IMR-90 (cell line): ENCODE results near the gene ANKRD13A. TPM values are rescaled to one million over a fixed set of nuclear protein-coding genes. Genes with fewer than 3 reads are reported as not detected.

Experiments
- ATAC-seq: fragments of 200-7000 bp; cut with Tn5 transposase; 2 replicates; pipeline ENCODE4 v1.9.1; 2020; ENCODE audit warnings: low read depth, mild to moderate bottlenecking, moderate library complexity
- BruUV-seq: library from RNA; stranded (reverse); fragments of 400-500 nt; replicated peaks from 2 replicates; lab custom pipeline; 2021; lab: Mats Ljungman, UMichigan
- CTCF ChIA-PET: fragments of 300-600 bp; formaldehyde crosslinking; extraction: SDS; loops from one replicate; lab custom pipeline; 2021; ENCODE audit warnings: antibody characterized with exemption; lab: Yijun Ruan, JAX
- POLR2A ChIA-PET: fragments of 300-600 bp; sonication (Branson Sonifier 250); formaldehyde crosslinking; loops from one replicate; lab custom pipeline; 2022; ENCODE audit warnings: antibody characterized with exemption; ENCODE audit not compliant: unreplicated experiment; lab: Charles Lee
- DNase-seq: peaks from one replicate; pipeline ENCODE4 v3.0.0; 2013
- H2AFZ ChIP-seq: replicated peaks from 2 replicates; pipeline ENCODE3; 2013; ENCODE audit warnings: low read length, mild to moderate bottlenecking; ENCODE audit not compliant: poor library complexity
- H2AK5ac ChIP-seq: 2 replicates; pipeline ENCODE4 v1.6.1; 2013; ENCODE audit warnings: low read depth, low read length, inconsistent platforms
- H2AK9ac ChIP-seq: replicated peaks from 2 replicates; pipeline ENCODE3; 2013; ENCODE audit warnings: mild to moderate bottlenecking, low read depth, low read length, moderate library complexity; ENCODE audit not compliant: poor library complexity
- H2BK120ac ChIP-seq: 2 replicates; pipeline ENCODE4 v1.6.1; 2013; ENCODE audit warnings: low read depth, low read length, inconsistent platforms
- H2BK15ac ChIP-seq: 3 replicates; pipeline ENCODE4 v1.6.1; 2013; ENCODE audit warnings: low read depth, low read length, inconsistent platforms
- H2BK20ac ChIP-seq: 2 replicates; pipeline ENCODE4 v1.6.1; 2013; ENCODE audit warnings: low read depth, mild to moderate bottlenecking, inconsistent platforms, low read length, moderate library complexity
- H2BK5ac ChIP-seq: 2 replicates; pipeline ENCODE4 v1.6.1; 2013; ENCODE audit warnings: mild to moderate bottlenecking, low read depth, low read length, inconsistent platforms; ENCODE audit not compliant: poor library complexity, severe bottlenecking
- H3K14ac ChIP-seq: replicated peaks from 2 replicates; pipeline ENCODE4 v1.6.1; 2013; ENCODE audit warnings: low read depth, low read length, inconsistent platforms
- H3K18ac ChIP-seq: 2 replicates; pipeline ENCODE4 v1.6.1; 2013; ENCODE audit warnings: low read depth, low read length, control low read depth
- H3K23ac ChIP-seq: 2 replicates; pipeline ENCODE4 v1.6.1; 2013; ENCODE audit warnings: low read depth, low read length, inconsistent platforms
- H3K27ac ChIP-seq: 2 replicates; pipeline ENCODE4 v1.5.1; 2013; ENCODE audit warnings: mild to moderate bottlenecking, control low read depth, low read length; ENCODE audit not compliant: insufficient read depth
- H3K27me3 ChIP-seq: 2 replicates; pipeline ENCODE4 v1.6.1; 2013; ENCODE audit warnings: low read length; ENCODE audit not compliant: control insufficient read depth, insufficient read depth
- H3K36me3 ChIP-seq: 2 replicates; pipeline ENCODE4 v1.6.1; 2013; ENCODE audit warnings: low read length, mixed read lengths; ENCODE audit not compliant: control insufficient read depth, insufficient read depth
- H3K4ac ChIP-seq: 2 replicates; pipeline ENCODE4 v1.6.1; 2013; ENCODE audit warnings: low read depth, low read length, inconsistent platforms
- H3K4me1 ChIP-seq: 2 replicates; pipeline ENCODE4 v1.6.1; 2013; ENCODE audit warnings: low read length, mixed read lengths; ENCODE audit not compliant: control insufficient read depth, insufficient read depth
- H3K4me2 ChIP-seq: 2 replicates; pipeline ENCODE4 v1.6.1; 2013; ENCODE audit warnings: low read depth, mild to moderate bottlenecking, control low read depth, low read length, moderate library complexity
- H3K4me3 ChIP-seq: 2 replicates; pipeline ENCODE4 v1.5.1; 2013; ENCODE audit warnings: low read depth, mild to moderate bottlenecking, control low read depth, low read length, moderate library complexity; ENCODE audit not compliant: insufficient read depth
- H3K56ac ChIP-seq: 2 replicates; pipeline ENCODE4 v1.6.1; 2013; ENCODE audit warnings: low read length, inconsistent platforms; ENCODE audit not compliant: insufficient read depth; ENCODE audit errors: extremely low read depth
- H3K79me1 ChIP-seq, 2 experiments: 2 replicates each; pipeline ENCODE4 v1.6.1; 2013; ENCODE audit warnings: low read length in 2 of 2, inconsistent platforms in 1 of 2, low read depth in 1 of 2
- H3K9ac ChIP-seq: 2 replicates; pipeline ENCODE4 v1.6.1; 2013; ENCODE audit warnings: low read depth, low read length, control low read depth
- H3K9me1 ChIP-seq: 2 replicates; pipeline ENCODE4 v1.6.1; 2013; ENCODE audit warnings: low read length, inconsistent platforms; ENCODE audit not compliant: insufficient read depth
- H3K9me3 ChIP-seq: 2 replicates; pipeline ENCODE4 v1.6.1; 2013; ENCODE audit warnings: low read length; ENCODE audit not compliant: control insufficient read depth, insufficient read depth
- H4K20me1 ChIP-seq: 2 replicates; pipeline ENCODE4 v1.6.1; 2013; ENCODE audit warnings: low read length, inconsistent platforms; ENCODE audit not compliant: insufficient read depth
- H4K5ac ChIP-seq: 2 replicates; pipeline ENCODE4 v1.6.1; 2013; ENCODE audit warnings: mild to moderate bottlenecking, low read depth, low read length, control low read depth
- H4K8ac ChIP-seq, 2 experiments: 2 replicates each; pipeline ENCODE4 v1.6.1; 2013; ENCODE audit warnings: low read depth in 2 of 2, low read length in 2 of 2, control low read depth in 1 of 2, inconsistent platforms in 1 of 2
- H4K91ac ChIP-seq: 2 replicates; pipeline ENCODE4 v1.6.1; 2013; ENCODE audit warnings: low read depth, low read length, inconsistent platforms; ENCODE audit not compliant: insufficient read depth
- BHLHE40 ChIP-seq: fragments of 150-350 bp; IDR thresholded peaks from 2 replicates; pipeline ENCODE4 v1.6.1; 2016; ENCODE audit warnings: mild to moderate bottlenecking, low read depth, low read length
- CEBPB ChIP-seq: IDR thresholded peaks from 2 replicates; pipeline ENCODE4 v1.6.1; 2012; ENCODE audit warnings: low read depth, low read length, improper control_type of control experiment
- CHD1 ChIP-seq: IDR thresholded peaks from 2 replicates; pipeline ENCODE4 v1.6.1; 2012; ENCODE audit warnings: low read depth, low read length, improper control_type of control experiment
- FOS ChIP-seq: fragments of 150-350 bp; IDR thresholded peaks from 2 replicates; pipeline ENCODE4 v1.6.1; 2016; ENCODE audit warnings: low read depth, low read length
- MAFK ChIP-seq: IDR thresholded peaks from 2 replicates; pipeline ENCODE4 v1.6.1; 2012; ENCODE audit warnings: low read depth, low read length, improper control_type of control experiment
- MAZ ChIP-seq: IDR thresholded peaks from 2 replicates; pipeline ENCODE4 v1.6.1; 2012; ENCODE audit warnings: low read depth, mild to moderate bottlenecking, low read length, improper control_type of control experiment, moderate library complexity, borderline replicate concordance
- MXI1 ChIP-seq: IDR thresholded peaks from 2 replicates; pipeline ENCODE4 v1.6.1; 2012; ENCODE audit warnings: low read depth, mild to moderate bottlenecking, low read length, moderate library complexity, borderline replicate concordance
- NFE2L2 ChIP-seq: fragments of 150-350 bp; IDR thresholded peaks from 2 replicates; pipeline ENCODE4 v1.6.1; 2016; ENCODE audit warnings: low read depth, mild to moderate bottlenecking, low read length
- POLR2A ChIP-seq: IDR thresholded peaks from 2 replicates; pipeline ENCODE4 v1.6.1; 2012; ENCODE audit warnings: mild to moderate bottlenecking, low read depth, low read length
- RAD21 ChIP-seq: IDR thresholded peaks from 2 replicates; pipeline ENCODE4 v1.6.1; 2012; ENCODE audit warnings: low read length, improper control_type of control experiment
- RCOR1 ChIP-seq: IDR thresholded peaks from 2 replicates; pipeline ENCODE4 v1.6.1; 2012; ENCODE audit warnings: mild to moderate bottlenecking, low read length, improper control_type of control experiment; ENCODE audit not compliant: insufficient replicate concordance
- RFX5 ChIP-seq: IDR thresholded peaks from 2 replicates; pipeline ENCODE4 v1.8.0; 2012; ENCODE audit warnings: low read depth, mild to moderate bottlenecking, low read length, moderate library complexity
- SMC3 ChIP-seq: fragments of 150-350 bp; IDR thresholded peaks from 2 replicates; pipeline ENCODE4 v1.6.1; 2016; ENCODE audit warnings: low read depth, mild to moderate bottlenecking, antibody characterized with exemption, low read length, moderate library complexity
- WGBS, 2 experiments: methylation state at CpG; one replicate each; pipeline versions ENCODE4 v1.1.5 to v1.1.7; 2013; ENCODE audit warnings: missing lambda C conversion rate in 2 of 2; ENCODE audit not compliant: insufficient read length in 1 of 2; ENCODE audit errors: extremely low coverage in 2 of 2; 5-methylcytosine and 5-hydroxymethylcytosine counted together
- dilution Hi-C: fragments of 300-500 bp; cut with HindIII; formaldehyde crosslinking; loops from one replicate; pipeline ENCODE4 v1.14.3; 2018; ENCODE audit warnings: low sequenced_read_pairs; ENCODE audit not compliant: unreplicated experiment
- in situ Hi-C: fragments of 300-500 bp; cut with MboI; formaldehyde crosslinking; loops from 3 replicates; pipeline ENCODE4 v1.14.3; 2019; ENCODE audit warnings: low sequenced_read_pairs, inconsistent platforms, mixed read lengths
- intact Hi-C: fragments of 100-400 bp; cut with micrococcal nuclease; formaldehyde crosslinking; loops from 2 replicates; pipeline ENCODE4 v1.10.0; 2022
- polyA plus RNA-seq, 3 experiments: library from polyadenylated mRNA; depleted of rRNA; stranded (reverse); fragments of >200 nt; gene quantifications; 2 replicates each; pipeline ENCODE4 v1.2.3, GENCODE V29; 2012; ENCODE audit warnings: low replicate concordance in 1 of 3
- total RNA-seq: library from RNA; depleted of rRNA; stranded (reverse); fragments of >200 nt; gene quantifications from 2 replicates; pipeline ENCODE4 v1.2.3, GENCODE V29; 2012
- TF ChIP-seq, protein P1 (sequence below): conservative IDR thresholded peaks from 2 replicates; pipeline ENCODE4 v1.5.1; 2012; ENCODE audit warnings: mild to moderate bottlenecking, low read depth, low read length, improper control_type of control experiment
- TF ChIP-seq, protein P2 (sequence below): fragments of 150-350 bp; IDR thresholded peaks from 2 replicates; pipeline ENCODE4 v1.6.1; 2016; ENCODE audit warnings: low read depth, mild to moderate bottlenecking, low read length, moderate library complexity, borderline replicate concordance
- TF ChIP-seq, protein P3 (sequence below): fragments of 150-350 bp; IDR thresholded peaks from 2 replicates; pipeline ENCODE4 v1.6.1; 2017; ENCODE audit warnings: mild to moderate bottlenecking, antibody characterized with exemption, low read length, low read depth

The ANKRD13A gene
- total and polyA plus RNA-seq, 2 of the 4 experiments (the other 2 are of a cell fraction) = 299 to 449 TPM

DNA sequence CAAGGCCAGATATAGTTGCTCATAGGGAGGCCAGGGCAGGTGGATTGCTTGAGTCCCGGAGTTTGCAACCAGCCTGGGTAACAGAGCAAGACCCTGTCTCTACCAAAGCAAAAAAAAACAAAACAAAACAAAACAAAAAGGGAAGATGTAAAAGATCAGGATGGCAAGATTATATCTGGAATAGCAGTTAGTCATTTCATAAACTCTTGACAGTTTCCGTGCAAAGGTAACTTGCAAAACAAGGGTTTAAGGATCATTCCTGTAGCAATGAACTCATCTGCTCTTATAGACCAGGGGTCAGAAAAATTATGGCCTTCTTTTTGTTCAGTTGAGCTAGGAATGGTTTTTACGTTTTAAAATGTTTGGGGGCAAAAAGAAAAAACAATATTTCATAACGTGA lies 32.7 kb upstream of the ANKRD13A start:
- Histone ChIP-seq H2BK120ac (no peak overlapping the region), H3K36me3 (peaks cover 43% of the 10 kb centered on the region), H2BK20ac (no peak overlapping the region), H3K9me3 (no peaks in the 10 kb centered on the region), H3K27ac (no peak overlapping the region), H3K4me1 (no peaks in the 10 kb centered on the region), H4K8ac (no peak overlapping the region), H4K20me1 (no peaks in the 10 kb centered on the region), H3K18ac (no peak overlapping the region), H3K14ac (no peak overlapping the region), H2BK5ac (no peak overlapping the region), H4K5ac (no peak overlapping the region), H3K9ac (no peak overlapping the region), H4K91ac (no peak overlapping the region), H3K27me3 (no peaks in the 10 kb centered on the region), H3K9me1 (peaks cover 7% of the 10 kb centered on the region), H3K79me1 (peaks cover 9 to 24% of the 10 kb centered on the region in 2 experiments), H2AFZ (no peak overlapping the region), H3K4me3 (no peak overlapping the region), H2AK9ac (no peak overlapping the region), H2BK15ac (no peak overlapping the region), H3K4me2 (no peak overlapping the region), H3K4ac (no peak overlapping the region), H3K56ac (no peak overlapping the region), H2AK5ac (no peak overlapping the region), H3K23ac (no peak overlapping the region)
- TF ChIP-seq MAFK (no peak), POLR2A (no peak), RCOR1 (no peak), BHLHE40 (no peak), RFX5 (no peak), CEBPB (no peak), RAD21 (no peak), SMC3 (no peak), NFE2L2 (no peak), FOS (no peak), MXI1 (no peak), CHD1 (no peak), MAZ (no peak)
- TF ChIP-seq, protein P1, sequence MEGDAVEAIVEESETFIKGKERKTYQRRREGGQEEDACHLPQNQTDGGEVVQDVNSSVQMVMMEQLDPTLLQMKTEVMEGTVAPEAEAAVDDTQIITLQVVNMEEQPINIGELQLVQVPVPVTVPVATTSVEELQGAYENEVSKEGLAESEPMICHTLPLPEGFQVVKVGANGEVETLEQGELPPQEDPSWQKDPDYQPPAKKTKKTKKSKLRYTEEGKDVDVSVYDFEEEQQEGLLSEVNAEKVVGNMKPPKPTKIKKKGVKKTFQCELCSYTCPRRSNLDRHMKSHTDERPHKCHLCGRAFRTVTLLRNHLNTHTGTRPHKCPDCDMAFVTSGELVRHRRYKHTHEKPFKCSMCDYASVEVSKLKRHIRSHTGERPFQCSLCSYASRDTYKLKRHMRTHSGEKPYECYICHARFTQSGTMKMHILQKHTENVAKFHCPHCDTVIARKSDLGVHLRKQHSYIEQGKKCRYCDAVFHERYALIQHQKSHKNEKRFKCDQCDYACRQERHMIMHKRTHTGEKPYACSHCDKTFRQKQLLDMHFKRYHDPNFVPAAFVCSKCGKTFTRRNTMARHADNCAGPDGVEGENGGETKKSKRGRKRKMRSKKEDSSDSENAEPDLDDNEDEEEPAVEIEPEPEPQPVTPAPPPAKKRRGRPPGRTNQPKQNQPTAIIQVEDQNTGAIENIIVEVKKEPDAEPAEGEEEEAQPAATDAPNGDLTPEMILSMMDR = no peak
- TF ChIP-seq, protein P2, sequence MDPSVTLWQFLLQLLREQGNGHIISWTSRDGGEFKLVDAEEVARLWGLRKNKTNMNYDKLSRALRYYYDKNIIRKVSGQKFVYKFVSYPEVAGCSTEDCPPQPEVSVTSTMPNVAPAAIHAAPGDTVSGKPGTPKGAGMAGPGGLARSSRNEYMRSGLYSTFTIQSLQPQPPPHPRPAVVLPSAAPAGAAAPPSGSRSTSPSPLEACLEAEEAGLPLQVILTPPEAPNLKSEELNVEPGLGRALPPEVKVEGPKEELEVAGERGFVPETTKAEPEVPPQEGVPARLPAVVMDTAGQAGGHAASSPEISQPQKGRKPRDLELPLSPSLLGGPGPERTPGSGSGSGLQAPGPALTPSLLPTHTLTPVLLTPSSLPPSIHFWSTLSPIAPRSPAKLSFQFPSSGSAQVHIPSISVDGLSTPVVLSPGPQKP = no peak
- TF ChIP-seq, protein P3, sequence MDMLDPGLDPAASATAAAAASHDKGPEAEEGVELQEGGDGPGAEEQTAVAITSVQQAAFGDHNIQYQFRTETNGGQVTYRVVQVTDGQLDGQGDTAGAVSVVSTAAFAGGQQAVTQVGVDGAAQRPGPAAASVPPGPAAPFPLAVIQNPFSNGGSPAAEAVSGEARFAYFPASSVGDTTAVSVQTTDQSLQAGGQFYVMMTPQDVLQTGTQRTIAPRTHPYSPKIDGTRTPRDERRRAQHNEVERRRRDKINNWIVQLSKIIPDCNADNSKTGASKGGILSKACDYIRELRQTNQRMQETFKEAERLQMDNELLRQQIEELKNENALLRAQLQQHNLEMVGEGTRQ = no peak
- no CpG with 5 or more reads among the region's 4 CpGs for WGBS, 2 experiments
- intact Hi-C loops = no loop called here
- POLR2A ChIA-PET = no interaction called here
- ATAC-seq (no peak), DNase-seq (no peak)
- in situ Hi-C loops = no loop called here
- CTCF ChIA-PET = no interaction called here
- BruUV-seq = no TSS peak
- dilution Hi-C loops = no loop called here
